GM23338 (cell line): Measurements from ENCODE around the gene SLAMF8.

Source experiments
- CREB1 ChIP-seq: fragments of 250-450 bp; sonication (Bioruptor Pico); IDR thresholded peaks from 2 replicates; pipeline ENCODE4 v1.5.0; 2020; ENCODE audit warnings: low read depth, mild to moderate bottlenecking, moderate library complexity
- EZH2 ChIP-seq: fragments of 200-600 bp; sonication (generic); IDR thresholded peaks from one replicate; pipeline ENCODE4 v1.8.0; 2017; ENCODE audit warnings: antibody characterized with exemption, mild to moderate bottlenecking, low read depth; ENCODE audit not compliant: unreplicated experiment
- EZH2phosphoT487 ChIP-seq: fragments of 200-600 bp; sonication (generic); IDR thresholded peaks from one replicate; pipeline ENCODE4 v1.8.1; 2018; ENCODE audit warnings: antibody characterized with exemption; ENCODE audit not compliant: unreplicated experiment
- POLR2AphosphoS5 ChIP-seq: IDR thresholded peaks from 2 replicates; pipeline ENCODE4 v1.6.1; 2016; ENCODE audit warnings: antibody characterized with exemption, low read depth
- STAT1 ChIP-seq: IDR thresholded peaks from one replicate; pipeline ENCODE4 v1.6.1; 2016; ENCODE audit warnings: antibody characterized with exemption; ENCODE audit not compliant: unreplicated experiment
- TF ChIP-seq, protein P1 (sequence below), 2 experiments: fragments of 200-600 bp in 1 of 2; sonication (generic) in 1 of 2; conservative IDR thresholded peaks; 2 replicates each; pipeline versions ENCODE4 v1.5.1 to v1.6.1; 2016 to 2017; ENCODE audit warnings: antibody characterized with exemption in 2 of 2, low read depth in 2 of 2, mild to moderate bottlenecking in 2 of 2, moderate library complexity in 1 of 2
- TF ChIP-seq, protein P2 (sequence below): IDR thresholded peaks from one replicate; pipeline ENCODE4 v1.6.1; 2018; ENCODE audit warnings: antibody characterized with exemption; ENCODE audit not compliant: unreplicated experiment

DNA sequence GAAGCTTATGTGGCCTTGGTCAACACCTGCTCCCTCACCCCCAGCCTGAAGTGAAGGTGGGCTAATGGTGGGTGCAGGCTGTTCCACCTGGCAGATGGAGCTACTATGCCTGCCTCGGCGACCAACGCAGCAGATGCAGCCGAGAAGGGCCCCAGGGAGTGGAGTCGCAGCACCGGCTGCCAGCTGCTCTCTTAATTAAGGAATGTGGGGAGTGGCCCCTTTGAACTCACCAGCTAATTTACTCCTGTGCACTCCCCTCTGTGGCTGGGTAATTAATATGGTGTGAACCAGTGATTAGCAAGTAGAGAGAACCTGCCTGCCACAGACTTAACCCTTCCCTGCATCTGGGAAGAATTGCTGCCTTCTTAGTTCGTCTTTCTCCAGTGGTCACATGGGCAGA, 3.3 kb upstream of the SLAMF8 start:
- TF ChIP-seq, protein P1, sequence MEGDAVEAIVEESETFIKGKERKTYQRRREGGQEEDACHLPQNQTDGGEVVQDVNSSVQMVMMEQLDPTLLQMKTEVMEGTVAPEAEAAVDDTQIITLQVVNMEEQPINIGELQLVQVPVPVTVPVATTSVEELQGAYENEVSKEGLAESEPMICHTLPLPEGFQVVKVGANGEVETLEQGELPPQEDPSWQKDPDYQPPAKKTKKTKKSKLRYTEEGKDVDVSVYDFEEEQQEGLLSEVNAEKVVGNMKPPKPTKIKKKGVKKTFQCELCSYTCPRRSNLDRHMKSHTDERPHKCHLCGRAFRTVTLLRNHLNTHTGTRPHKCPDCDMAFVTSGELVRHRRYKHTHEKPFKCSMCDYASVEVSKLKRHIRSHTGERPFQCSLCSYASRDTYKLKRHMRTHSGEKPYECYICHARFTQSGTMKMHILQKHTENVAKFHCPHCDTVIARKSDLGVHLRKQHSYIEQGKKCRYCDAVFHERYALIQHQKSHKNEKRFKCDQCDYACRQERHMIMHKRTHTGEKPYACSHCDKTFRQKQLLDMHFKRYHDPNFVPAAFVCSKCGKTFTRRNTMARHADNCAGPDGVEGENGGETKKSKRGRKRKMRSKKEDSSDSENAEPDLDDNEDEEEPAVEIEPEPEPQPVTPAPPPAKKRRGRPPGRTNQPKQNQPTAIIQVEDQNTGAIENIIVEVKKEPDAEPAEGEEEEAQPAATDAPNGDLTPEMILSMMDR (conservative IDR thresholded peaks at IDR 0.05; ENCODE audit: low read depth in 2 of 2), result no peak
- TF ChIP-seq STAT1 (no peak), EZH2 (no peak), POLR2AphosphoS5 (no peak), EZH2phosphoT487 (no peak), CREB1 (CRISPR knock-in tag) (no peak)
- TF ChIP-seq, protein P2, sequence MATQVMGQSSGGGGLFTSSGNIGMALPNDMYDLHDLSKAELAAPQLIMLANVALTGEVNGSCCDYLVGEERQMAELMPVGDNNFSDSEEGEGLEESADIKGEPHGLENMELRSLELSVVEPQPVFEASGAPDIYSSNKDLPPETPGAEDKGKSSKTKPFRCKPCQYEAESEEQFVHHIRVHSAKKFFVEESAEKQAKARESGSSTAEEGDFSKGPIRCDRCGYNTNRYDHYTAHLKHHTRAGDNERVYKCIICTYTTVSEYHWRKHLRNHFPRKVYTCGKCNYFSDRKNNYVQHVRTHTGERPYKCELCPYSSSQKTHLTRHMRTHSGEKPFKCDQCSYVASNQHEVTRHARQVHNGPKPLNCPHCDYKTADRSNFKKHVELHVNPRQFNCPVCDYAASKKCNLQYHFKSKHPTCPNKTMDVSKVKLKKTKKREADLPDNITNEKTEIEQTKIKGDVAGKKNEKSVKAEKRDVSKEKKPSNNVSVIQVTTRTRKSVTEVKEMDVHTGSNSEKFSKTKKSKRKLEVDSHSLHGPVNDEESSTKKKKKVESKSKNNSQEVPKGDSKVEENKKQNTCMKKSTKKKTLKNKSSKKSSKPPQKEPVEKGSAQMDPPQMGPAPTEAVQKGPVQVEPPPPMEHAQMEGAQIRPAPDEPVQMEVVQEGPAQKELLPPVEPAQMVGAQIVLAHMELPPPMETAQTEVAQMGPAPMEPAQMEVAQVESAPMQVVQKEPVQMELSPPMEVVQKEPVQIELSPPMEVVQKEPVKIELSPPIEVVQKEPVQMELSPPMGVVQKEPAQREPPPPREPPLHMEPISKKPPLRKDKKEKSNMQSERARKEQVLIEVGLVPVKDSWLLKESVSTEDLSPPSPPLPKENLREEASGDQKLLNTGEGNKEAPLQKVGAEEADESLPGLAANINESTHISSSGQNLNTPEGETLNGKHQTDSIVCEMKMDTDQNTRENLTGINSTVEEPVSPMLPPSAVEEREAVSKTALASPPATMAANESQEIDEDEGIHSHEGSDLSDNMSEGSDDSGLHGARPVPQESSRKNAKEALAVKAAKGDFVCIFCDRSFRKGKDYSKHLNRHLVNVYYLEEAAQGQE, result no peak
